ENCODE results near the gene DEAF1. TPM values are rescaled to one million over a fixed set of nuclear protein-coding genes. Genes with fewer than 3 reads are reported as not detected.

Gene DEAF1
- total and polyA plus RNA-seq, 2 experiments from 2014 or later: 88.6 to 90.0 TPM

DNA sequence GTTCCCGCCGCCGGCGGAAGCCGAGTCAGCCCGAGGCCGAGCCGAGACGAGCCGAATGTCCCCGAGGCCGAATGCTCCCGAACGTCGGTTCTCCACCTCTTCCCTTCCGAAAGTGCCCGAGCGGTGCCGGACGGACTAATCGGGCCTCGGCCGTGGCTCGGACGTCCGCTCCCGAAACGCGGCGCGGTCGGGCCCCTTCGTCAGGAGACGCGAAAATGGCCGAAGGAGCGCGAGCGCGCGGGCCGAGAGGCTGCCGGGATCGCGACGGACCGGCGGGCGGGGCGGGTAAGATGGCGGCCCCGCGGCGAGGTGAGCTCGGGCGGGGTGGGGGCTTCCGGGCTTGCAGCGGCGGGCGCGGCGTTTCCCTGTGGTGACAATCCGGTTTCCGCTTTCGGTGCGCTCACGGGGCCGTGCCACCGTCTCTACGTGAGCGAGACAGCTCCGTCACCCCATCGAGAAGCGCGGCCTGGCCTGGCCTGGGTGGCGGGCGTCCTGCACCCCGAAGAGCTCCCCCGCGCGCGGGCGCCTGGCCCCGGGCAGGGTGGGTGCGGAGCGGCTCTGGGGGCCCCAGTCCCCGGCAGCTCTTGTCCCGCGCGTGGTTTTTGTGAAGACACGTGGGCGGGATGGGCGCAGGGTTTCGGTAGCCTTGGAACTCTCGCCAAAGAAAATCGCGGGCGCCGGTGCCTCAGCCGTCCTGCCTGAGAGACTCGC is 671 bp upstream of the DEAF1 start, which contains the start of gene TMEM80:
TMEM80 (plus strand) TSS at position 279 of the 711 bp plus-strand sequence; CDS start at position 291, 12 bp downstream.
- TF ChIP-seq, protein P1, sequence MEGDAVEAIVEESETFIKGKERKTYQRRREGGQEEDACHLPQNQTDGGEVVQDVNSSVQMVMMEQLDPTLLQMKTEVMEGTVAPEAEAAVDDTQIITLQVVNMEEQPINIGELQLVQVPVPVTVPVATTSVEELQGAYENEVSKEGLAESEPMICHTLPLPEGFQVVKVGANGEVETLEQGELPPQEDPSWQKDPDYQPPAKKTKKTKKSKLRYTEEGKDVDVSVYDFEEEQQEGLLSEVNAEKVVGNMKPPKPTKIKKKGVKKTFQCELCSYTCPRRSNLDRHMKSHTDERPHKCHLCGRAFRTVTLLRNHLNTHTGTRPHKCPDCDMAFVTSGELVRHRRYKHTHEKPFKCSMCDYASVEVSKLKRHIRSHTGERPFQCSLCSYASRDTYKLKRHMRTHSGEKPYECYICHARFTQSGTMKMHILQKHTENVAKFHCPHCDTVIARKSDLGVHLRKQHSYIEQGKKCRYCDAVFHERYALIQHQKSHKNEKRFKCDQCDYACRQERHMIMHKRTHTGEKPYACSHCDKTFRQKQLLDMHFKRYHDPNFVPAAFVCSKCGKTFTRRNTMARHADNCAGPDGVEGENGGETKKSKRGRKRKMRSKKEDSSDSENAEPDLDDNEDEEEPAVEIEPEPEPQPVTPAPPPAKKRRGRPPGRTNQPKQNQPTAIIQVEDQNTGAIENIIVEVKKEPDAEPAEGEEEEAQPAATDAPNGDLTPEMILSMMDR (IDR thresholded peaks at IDR 0.05; ENCODE audit: low read depth, low read length): no peak
- peak within 1 kb of the TSS; percentile 83 for H3K4me3 ChIP-seq

DNA sequence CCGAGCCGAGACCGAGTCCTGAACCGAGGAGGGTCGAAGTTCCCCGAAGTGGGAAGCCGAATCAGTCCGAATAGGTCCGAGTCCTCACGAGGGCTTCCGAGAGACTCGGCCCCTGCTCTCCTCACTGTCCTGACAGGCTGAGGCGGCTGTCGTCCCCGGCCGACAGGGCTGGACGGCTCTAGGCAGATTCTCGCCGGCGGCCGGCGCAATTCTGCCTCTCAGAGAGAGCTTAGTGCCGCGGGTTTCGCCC is 191 bp upstream of the DEAF1 start:
- peak overlapping the region; percentile 83 for H3K4me3 ChIP-seq
- peaks cover 10% of the 10 kb centered on the region for H3K4me1 ChIP-seq (ENCODE audit: low read depth)
- DNase-seq (ENCODE audit: low read depth in 1 of 2, low spot score in 1 of 2): no peak
- no peaks in the 10 kb centered on the region for H3K9me3 ChIP-seq (ENCODE audit: low read depth)
- no peaks in the 10 kb centered on the region for H3K27me3 ChIP-seq
- H3K36me3 ChIP-seq: no peaks in the 10 kb centered on the region
- TF ChIP-seq, protein P1 (IDR thresholded peaks at IDR 0.05; ENCODE audit: low read depth, low read length): no peak
- H3K27ac ChIP-seq: peak overlapping the region; percentile 100

More for the DNA sequence above, 671 bp upstream of the DEAF1 start, which contains the start of gene TMEM80:
- H3K4me1 ChIP-seq (ENCODE audit: low read depth): peaks cover 10% of the 10 kb centered on the region
- H3K36me3 ChIP-seq: no peaks in the 10 kb centered on the region
- DNase-seq (ENCODE audit: low read depth in 1 of 2, low spot score in 1 of 2): peak; percentile 99 to 100
- peak within 1 kb of the TSS; percentile 100 for H3K27ac ChIP-seq
- H3K27me3 ChIP-seq: no peaks in the 10 kb centered on the region
- no peaks in the 10 kb centered on the region for H3K9me3 ChIP-seq (ENCODE audit: low read depth)

DNA sequence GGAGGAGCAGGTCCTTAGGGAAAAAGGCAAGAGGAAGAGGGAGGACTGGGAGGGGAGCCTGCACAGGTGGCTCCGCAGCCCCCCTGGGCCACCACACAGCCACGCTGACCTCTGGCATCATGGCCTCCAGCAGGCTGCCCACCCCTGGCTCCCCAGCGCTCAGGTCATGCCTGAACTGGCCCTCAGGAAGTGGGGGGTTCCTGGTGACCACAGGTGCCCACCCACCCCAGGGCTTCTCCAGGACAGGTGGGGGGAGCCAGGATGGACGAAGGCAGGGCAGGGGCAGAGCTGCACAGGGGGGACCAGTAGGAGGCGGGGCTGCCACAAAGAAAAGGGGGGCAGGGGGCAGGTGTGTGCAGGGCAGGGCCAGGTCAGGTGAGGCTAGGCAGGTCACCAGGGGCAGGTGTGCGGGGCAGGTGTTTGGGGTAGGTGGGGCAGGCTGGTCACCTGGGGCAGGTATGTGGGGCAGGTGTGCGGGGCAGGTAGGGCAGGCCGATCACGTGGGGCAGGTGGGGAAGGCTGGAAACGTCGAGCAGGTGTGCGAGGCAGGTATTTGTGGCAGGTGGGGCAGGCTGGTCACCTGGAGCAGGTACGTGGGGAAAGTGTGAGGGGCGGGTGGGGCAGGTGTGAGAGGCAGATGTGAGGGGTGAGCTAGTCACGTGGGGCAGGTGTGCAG is 997 bp downstream of the DEAF1 start:
- H3K4me1 ChIP-seq (ENCODE audit: low read depth): peaks cover 10% of the 10 kb centered on the region
- TF ChIP-seq, protein P1 (IDR thresholded peaks at IDR 0.05; ENCODE audit: low read depth, low read length): no peak
- peak overlapping the region; percentile 31 for H3K4me3 ChIP-seq
- no peak for DNase-seq (ENCODE audit: low read depth in 1 of 2, low spot score in 1 of 2)
- H3K9me3 ChIP-seq (ENCODE audit: low read depth): no peaks in the 10 kb centered on the region
- no peaks in the 10 kb centered on the region for H3K36me3 ChIP-seq
- H3K27ac ChIP-seq: no peak overlapping the region
- no peaks in the 10 kb centered on the region for H3K27me3 ChIP-seq

DNA sequence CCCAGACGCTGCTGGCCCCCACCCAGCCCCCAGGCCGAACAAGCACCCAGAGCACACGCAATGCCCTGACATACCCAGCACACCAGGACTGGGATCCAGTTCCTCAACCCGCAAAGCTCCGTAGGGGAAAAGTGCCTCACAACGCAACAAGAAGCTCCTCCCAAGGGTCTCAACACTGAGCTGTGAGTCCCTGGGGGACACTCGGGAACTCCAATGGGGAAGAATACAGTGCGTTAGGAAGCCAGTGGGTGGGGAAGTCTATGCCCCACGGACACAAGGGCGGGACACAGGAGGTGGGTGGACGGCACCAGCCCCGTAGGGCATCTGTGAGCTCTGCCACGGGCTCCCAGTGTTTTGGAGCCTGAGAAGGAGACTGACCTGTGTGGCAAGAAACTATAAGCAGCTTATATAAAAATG is 1.6 kb downstream of the DEAF1 start:
- H3K4me3 ChIP-seq: no peak overlapping the region
- no peak overlapping the region for H3K27ac ChIP-seq
- TF ChIP-seq, protein P1 (IDR thresholded peaks at IDR 0.05; ENCODE audit: low read depth, low read length): no peak
- H3K9me3 ChIP-seq (ENCODE audit: low read depth): no peaks in the 10 kb centered on the region
- peaks cover 10% of the 10 kb centered on the region for H3K4me1 ChIP-seq (ENCODE audit: low read depth)
- no peaks in the 10 kb centered on the region for H3K36me3 ChIP-seq
- H3K27me3 ChIP-seq: no peaks in the 10 kb centered on the region
- DNase-seq (ENCODE audit: low read depth in 1 of 2, low spot score in 1 of 2): peak in 1 of 2 donors; percentile 23

GRCh38 chr11:692824-693414 is 2.1 kb downstream of the DEAF1 start:
- Histone ChIP-seq H3K36me3 (no peaks in the 10 kb centered on the region), H3K4me3 (no peak overlapping the region), H3K4me1 (ENCODE audit: low read depth) (peaks cover 10% of the 10 kb centered on the region), H3K27me3 (no peaks in the 10 kb centered on the region), H3K27ac (no peak overlapping the region), H3K9me3 (ENCODE audit: low read depth) (no peaks in the 10 kb centered on the region)
- DNase-seq (ENCODE audit: low read depth in 1 of 2, low spot score in 1 of 2): no peak
- TF ChIP-seq, protein P1 (IDR thresholded peaks at IDR 0.05; ENCODE audit: low read depth, low read length): no peak

All from cardiac muscle cell (in vitro differentiated cells and primary cell).